Caco-2 (cell line): ENCODE data around the gene HOXB13. TPM values are rescaled to one million over a fixed set of nuclear protein-coding genes. Genes with fewer than 3 reads are reported as not detected.

ENCODE experiments used
- BruUV-seq: library from RNA; stranded (reverse); fragments of 400-500 nt; replicated peaks from 2 replicates; lab custom pipeline; 2021; lab: Mats Ljungman, UMichigan
- CTCF ChIA-PET: fragments of 300-600 bp; sonication (Branson Sonifier 250); formaldehyde crosslinking; loops from one replicate; lab custom pipeline; 2022; ENCODE audit warnings: antibody characterized with exemption; lab: Charles Lee
- POLR2A ChIA-PET: fragments of 300-600 bp; sonication (Branson Sonifier 250); formaldehyde crosslinking; loops from one replicate; lab custom pipeline; 2022; ENCODE audit warnings: antibody characterized with exemption; lab: Charles Lee
- DNase-seq, 2 experiments: peaks; one replicate each; pipeline versions ENCODE4 v3.0.0 to v3.0.0-alpha.2; 2020 to 2022
- H3K27me3 ChIP-seq: replicated peaks from 2 replicates; pipeline ENCODE4 v1.6.0; 2011; ENCODE audit warnings: low read length; ENCODE audit not compliant: control insufficient read depth, insufficient read depth
- H3K36me3 ChIP-seq: 2 replicates; pipeline ENCODE4 v1.5.1; 2011; ENCODE audit warnings: low read length; ENCODE audit not compliant: control insufficient read depth, insufficient read depth
- H3K4me1 ChIP-seq: fragments of 250-450 bp; sonication (Bioruptor Pico); 2 replicates; pipeline ENCODE4 v1.5.1; 2020; ENCODE audit warnings: mild to moderate bottlenecking
- H3K4me3 ChIP-seq: 2 replicates; pipeline ENCODE4 v1.5.1; 2011; ENCODE audit warnings: low read depth, mild to moderate bottlenecking, control low read depth, low read length
- H3K9me3 ChIP-seq: fragments of 250-450 bp; sonication (Bioruptor Pico); 2 replicates; pipeline ENCODE4 v1.5.1; 2020; ENCODE audit warnings: mild to moderate bottlenecking, moderate library complexity
- H3K27ac Mint-ChIP-seq: one replicate; pipeline ENCODE4 v1.8.0; 2022; ENCODE audit warnings: mixed read lengths; ENCODE audit not compliant: unreplicated experiment
- H3K27me3 Mint-ChIP-seq: one replicate; pipeline ENCODE4 v1.8.0; 2022; ENCODE audit warnings: mixed read lengths; ENCODE audit not compliant: insufficient read depth, unreplicated experiment
- H3K36me3 Mint-ChIP-seq: one replicate; pipeline ENCODE4 v1.8.0; 2022; ENCODE audit warnings: mild to moderate bottlenecking, mixed read lengths; ENCODE audit not compliant: insufficient read depth, unreplicated experiment
- H3K4me1 Mint-ChIP-seq: one replicate; pipeline ENCODE4 v1.8.0; 2022; ENCODE audit warnings: low read depth, mixed read lengths; ENCODE audit not compliant: unreplicated experiment
- H3K4me3 Mint-ChIP-seq: one replicate; pipeline ENCODE4 v1.8.0; 2022; ENCODE audit warnings: mild to moderate bottlenecking, moderate library complexity, mixed read lengths; ENCODE audit not compliant: unreplicated experiment
- H3K9me3 Mint-ChIP-seq: one replicate; pipeline ENCODE4 v1.8.0; 2022; ENCODE audit warnings: mixed read lengths; ENCODE audit not compliant: unreplicated experiment
- intact Hi-C: fragments of 100-400 bp; cut with micrococcal nuclease; formaldehyde crosslinking; loops from one replicate; pipeline ENCODE4 v1.10.0; 2022; ENCODE audit not compliant: unreplicated experiment
- microRNA-seq: library from miRNA; unstranded; fragments of <30 nt; microRNA quantifications from one replicate; pipeline ENCODE4 v1.2.0, GENCODE V29; 2022
- total RNA-seq: library from RNA; stranded (reverse); gene quantifications from 2 replicates; pipeline ENCODE4 v1.2.3, GENCODE V29; 2022
- TF ChIP-seq, protein P1 (sequence below), 2 experiments: fragments of 200-600 bp in 1 of 2; IDR thresholded peaks; 1 replicate in 1 of 2; 2 replicates in 1 of 2; pipeline versions ENCODE4 v1.5.1 to v1.8.0; 2011 to 2022; ENCODE audit warnings: antibody characterized with exemption in 1 of 2, control low read depth in 1 of 2, inconsistent platforms in 1 of 2, low read depth in 1 of 2, low read length in 1 of 2, mild to moderate bottlenecking in 1 of 2, moderate library complexity in 1 of 2; ENCODE audit not compliant: insufficient read depth in 1 of 2, severe bottlenecking in 1 of 2, unreplicated experiment in 1 of 2

Gene HOXB13
- total RNA-seq, 1 experiment from 2014 or later, result 4.3 TPM

DNA sequence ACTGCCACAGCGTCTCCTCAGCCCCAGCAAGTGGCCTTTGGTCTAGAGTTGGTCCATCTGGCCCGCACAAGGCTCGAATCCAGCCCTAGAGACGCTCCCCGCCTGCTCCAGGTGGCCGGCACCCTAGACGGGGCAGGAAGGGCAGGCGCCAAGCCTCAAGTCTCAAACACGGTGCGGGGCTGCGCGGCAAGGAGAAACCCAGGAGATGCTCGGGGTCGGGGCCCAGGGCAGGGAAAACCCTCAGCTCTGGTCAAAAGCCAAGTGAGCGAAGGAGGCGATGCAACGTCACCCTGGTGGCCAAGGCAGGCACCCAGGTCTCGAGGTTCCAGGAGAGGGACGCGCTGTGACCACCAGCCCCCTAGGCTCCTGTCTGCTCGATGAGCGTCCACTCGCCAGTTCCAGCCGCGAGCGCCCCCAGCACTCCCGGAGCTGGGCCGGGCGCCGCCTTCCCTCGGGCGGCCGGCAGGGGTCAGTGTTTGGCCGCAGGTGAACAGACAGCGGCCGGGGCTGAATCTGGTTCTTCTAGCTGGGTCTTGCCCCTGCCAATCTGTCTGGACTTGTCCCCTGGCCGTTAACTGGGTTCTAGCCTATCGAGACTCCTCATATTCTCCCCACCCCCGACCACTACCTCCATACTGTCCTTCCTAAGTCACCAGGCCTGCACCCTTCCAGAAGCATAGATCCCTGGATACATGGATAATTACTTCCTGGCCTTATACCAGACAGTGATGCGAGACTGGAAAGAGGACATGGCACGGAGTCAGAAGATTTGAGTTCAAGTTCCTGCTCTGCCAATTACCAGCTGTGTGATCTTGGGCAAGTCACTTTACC is 50.2 kb downstream of the HOXB13 start:
- TF ChIP-seq, protein P1, sequence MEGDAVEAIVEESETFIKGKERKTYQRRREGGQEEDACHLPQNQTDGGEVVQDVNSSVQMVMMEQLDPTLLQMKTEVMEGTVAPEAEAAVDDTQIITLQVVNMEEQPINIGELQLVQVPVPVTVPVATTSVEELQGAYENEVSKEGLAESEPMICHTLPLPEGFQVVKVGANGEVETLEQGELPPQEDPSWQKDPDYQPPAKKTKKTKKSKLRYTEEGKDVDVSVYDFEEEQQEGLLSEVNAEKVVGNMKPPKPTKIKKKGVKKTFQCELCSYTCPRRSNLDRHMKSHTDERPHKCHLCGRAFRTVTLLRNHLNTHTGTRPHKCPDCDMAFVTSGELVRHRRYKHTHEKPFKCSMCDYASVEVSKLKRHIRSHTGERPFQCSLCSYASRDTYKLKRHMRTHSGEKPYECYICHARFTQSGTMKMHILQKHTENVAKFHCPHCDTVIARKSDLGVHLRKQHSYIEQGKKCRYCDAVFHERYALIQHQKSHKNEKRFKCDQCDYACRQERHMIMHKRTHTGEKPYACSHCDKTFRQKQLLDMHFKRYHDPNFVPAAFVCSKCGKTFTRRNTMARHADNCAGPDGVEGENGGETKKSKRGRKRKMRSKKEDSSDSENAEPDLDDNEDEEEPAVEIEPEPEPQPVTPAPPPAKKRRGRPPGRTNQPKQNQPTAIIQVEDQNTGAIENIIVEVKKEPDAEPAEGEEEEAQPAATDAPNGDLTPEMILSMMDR (IDR thresholded peaks at IDR 0.05; ENCODE audit: insufficient read depth in 1 of 2, low read depth in 1 of 2, low read length in 1 of 2, severe bottlenecking in 1 of 2, unreplicated experiment in 1 of 2), result peak; percentile 99
- Mint-ChIP-seq H3K27me3 (peaks cover 8% of the 10 kb centered on the region), H3K4me1 (no peaks in the 10 kb centered on the region), H3K9me3 (no peaks in the 10 kb centered on the region), H3K36me3 (no peaks in the 10 kb centered on the region), H3K4me3 (no peak overlapping the region), H3K27ac (no peak overlapping the region)
- CTCF ChIA-PET, result interaction anchor here (0.5 to 3.9 kb wide), 34 partner anchors 12 to 999 kb away, joined by 3 to 84 read pairs (median 4); partner anchors contain the start of genes ATP5MC1, HOXB13, HOXB9 and TTLL6
- intact Hi-C loops, result loop anchor here (1.0 to 10.0 kb wide), 3 partner anchors 113 to 356 kb away; no protein-coding TSS in a partner anchor
- H3K4me1 ChIP-seq, result no peaks in the 10 kb centered on the region
- H3K27me3 ChIP-seq, result no peaks in the 10 kb centered on the region
- H3K4me3 ChIP-seq, result no peak overlapping the region
- peak; percentile 69 to 87 for DNase-seq
- no peaks in the 10 kb centered on the region for H3K36me3 ChIP-seq
- POLR2A ChIA-PET, result interaction anchor here (0.5 kb wide), 1 partner anchor 17 kb away, joined by 6 read pairs; no protein-coding TSS in a partner anchor
- BruUV-seq, result no TSS peak
- no peaks in the 10 kb centered on the region for H3K9me3 ChIP-seq

DNA sequence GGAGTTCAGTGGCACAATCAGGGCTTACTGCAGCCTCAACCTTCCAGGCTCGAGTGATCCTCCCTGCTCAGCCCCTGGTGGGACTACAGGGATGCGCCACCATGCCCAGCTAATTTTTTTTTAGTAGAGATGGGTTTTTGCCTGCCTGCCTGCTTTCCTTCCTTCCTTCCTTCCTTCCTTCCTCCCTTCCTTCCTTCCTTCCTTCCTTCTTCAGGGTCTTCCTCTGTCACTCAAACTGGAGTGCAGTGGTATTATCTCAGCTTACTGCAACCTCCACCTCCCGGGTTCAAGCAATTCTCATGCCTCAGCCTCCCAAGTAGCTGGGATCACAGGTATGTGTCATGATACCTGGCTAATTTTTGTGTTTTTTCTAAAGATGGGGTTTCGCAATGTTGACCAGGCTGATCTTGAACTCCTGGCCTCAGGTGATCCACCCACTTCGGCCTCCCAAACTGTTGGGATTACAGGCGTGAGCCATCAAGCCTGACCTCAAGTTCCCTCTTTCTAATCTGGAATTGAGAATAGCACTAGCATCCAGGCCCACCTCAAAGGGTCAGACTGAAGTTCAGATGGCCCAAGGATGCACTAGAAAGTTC is 51.5 kb downstream of the HOXB13 start:
- no peaks in the 10 kb centered on the region for H3K9me3 ChIP-seq
- TF ChIP-seq, protein P1 (IDR thresholded peaks at IDR 0.05; ENCODE audit: insufficient read depth in 1 of 2, low read depth in 1 of 2, low read length in 1 of 2, severe bottlenecking in 1 of 2, unreplicated experiment in 1 of 2), result no peak
- intact Hi-C loops, result loop anchor here (10.0 kb wide), 1 partner anchor 358 kb away; no protein-coding TSS in a partner anchor
- no peak overlapping the region for H3K27ac Mint-ChIP-seq
- H3K9me3 Mint-ChIP-seq, result no peaks in the 10 kb centered on the region
- POLR2A ChIA-PET, result no interaction called here
- H3K4me1 ChIP-seq, result no peaks in the 10 kb centered on the region
- H3K27me3 ChIP-seq, result no peaks in the 10 kb centered on the region
- DNase-seq, result peak in 1 of 2 experiments; percentile 37
- no peaks in the 10 kb centered on the region for H3K36me3 ChIP-seq
- no TSS peak for BruUV-seq
- no peaks in the 10 kb centered on the region for H3K4me1 Mint-ChIP-seq
- CTCF ChIA-PET, result interaction anchor here (0.6 to 4.5 kb wide), 5 partner anchors 16 to 201 kb away, joined by 3 to 73 read pairs (median 4); no protein-coding TSS in a partner anchor
- no peak overlapping the region for H3K4me3 Mint-ChIP-seq
- no peaks in the 10 kb centered on the region for H3K36me3 Mint-ChIP-seq
- no peak overlapping the region for H3K4me3 ChIP-seq
- H3K27me3 Mint-ChIP-seq, result peaks cover 8% of the 10 kb centered on the region

Small RNA genes within 50 kb of the gene (microRNA-seq; reads per million reads assigned to microRNA genes)
- gene MIR3185, result not detected

Other genes with a start within 250 kb of the HOXB13 start
- gene HOXB1, start 197.7 kb downstream of the HOXB13 start, total RNA-seq, result not detected in 2 replicates
- 0.65 and 1.1 TPM in 2 replicates for gene HOXB2, start 183.6 kb downstream of the HOXB13 start, total RNA-seq
- gene HOXB4, start 150.4 kb downstream of the HOXB13 start, total RNA-seq, result 3.4 and 3.9 TPM in 2 replicates
- 7.2 and 10.1 TPM in 2 replicates for gene HOXB3, start 138.5 kb downstream of the HOXB13 start, total RNA-seq
- not detected in 2 replicates for gene HOXB5, start 135.0 kb downstream of the HOXB13 start, total RNA-seq
- 1.8 and 1.9 TPM in 2 replicates for gene HOXB6, start 123.8 kb downstream of the HOXB13 start, total RNA-seq
- gene HOXB7, start 117.7 kb downstream of the HOXB13 start, total RNA-seq, result 23.7 and 28.2 TPM in 2 replicates
- 0.39 and 1.2 TPM in 2 replicates for gene HOXB8, start 113.5 kb downstream of the HOXB13 start, total RNA-seq
- 4.5 and 5.4 TPM in 2 replicates for gene HOXB9, start 102.4 kb downstream of the HOXB13 start, total RNA-seq
- gene PRAC1, start 6.2 kb downstream of the HOXB13 start, total RNA-seq, result not detected in 2 replicates
- not detected in 2 replicates for gene PRAC2, start 5.6 kb downstream of the HOXB13 start, total RNA-seq
- gene TTLL6, start 88.5 kb upstream of the HOXB13 start, total RNA-seq, result 0.16 and 0.81 TPM in 2 replicates
- 233 and 251 TPM in 2 replicates for gene CALCOCO2, start 102.3 kb upstream of the HOXB13 start, total RNA-seq
- 161 and 172 TPM in 2 replicates for gene ATP5MC1, start 164.0 kb upstream of the HOXB13 start, total RNA-seq
- 182 and 187 TPM in 2 replicates for gene UBE2Z, start 179.7 kb upstream of the HOXB13 start, total RNA-seq
- 457 and 461 TPM in 2 replicates for gene SNF8, start 216.1 kb upstream of the HOXB13 start, total RNA-seq
- 0.59 and 0.63 TPM in 2 replicates for gene GIP, start 239.8 kb upstream of the HOXB13 start, total RNA-seq